Thyroid gland (tissue), 4 donors: ENCODE data around the gene SCGB1D2.

Source experiments
- POLR2A ChIP-seq, 2 donors: fragments of 450-650 bp; IDR thresholded peaks; one replicate each; pipeline ENCODE4 v1.6.1; 2017; ENCODE audit warnings: antibody characterized with exemption in 2 of 2, mild to moderate bottlenecking in 2 of 2, moderate library complexity in 1 of 2
- TF ChIP-seq, protein P1 (sequence below), 6 experiments: fragments of 200-600 bp in 3 of 6; fragments of 450-650 bp in 3 of 6; sonication (generic) in 3 of 6; IDR thresholded peaks; one replicate each; pipeline ENCODE4 v1.5.1; 2016 to 2019; ENCODE audit warnings: antibody characterized with exemption in 6 of 6, mild to moderate bottlenecking in 2 of 6, inconsistent platforms in 1 of 6, moderate library complexity in 1 of 6

DNA sequence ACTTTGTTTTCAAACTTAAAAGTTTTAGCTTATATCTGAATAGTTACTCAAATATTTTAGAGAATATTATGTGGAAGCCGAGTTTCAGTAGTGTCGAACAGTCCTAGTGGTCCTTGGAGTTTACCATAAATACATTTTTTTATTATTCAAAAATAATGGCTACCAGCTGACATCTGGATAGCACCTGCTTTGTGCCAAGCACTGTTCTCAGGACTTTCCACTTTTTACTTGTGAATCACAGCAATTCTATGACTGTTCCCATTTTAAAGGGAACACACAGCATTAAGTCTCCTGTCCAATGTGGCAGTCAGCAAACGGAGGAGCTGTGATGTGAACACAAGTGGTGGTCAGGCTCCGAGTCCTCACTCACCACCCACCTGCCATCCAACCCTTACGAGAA lies 37.6 kb upstream of the SCGB1D2 start:
- no peak for TF ChIP-seq POLR2A (IDR thresholded peaks at IDR 0.05)
- TF ChIP-seq, protein P1, sequence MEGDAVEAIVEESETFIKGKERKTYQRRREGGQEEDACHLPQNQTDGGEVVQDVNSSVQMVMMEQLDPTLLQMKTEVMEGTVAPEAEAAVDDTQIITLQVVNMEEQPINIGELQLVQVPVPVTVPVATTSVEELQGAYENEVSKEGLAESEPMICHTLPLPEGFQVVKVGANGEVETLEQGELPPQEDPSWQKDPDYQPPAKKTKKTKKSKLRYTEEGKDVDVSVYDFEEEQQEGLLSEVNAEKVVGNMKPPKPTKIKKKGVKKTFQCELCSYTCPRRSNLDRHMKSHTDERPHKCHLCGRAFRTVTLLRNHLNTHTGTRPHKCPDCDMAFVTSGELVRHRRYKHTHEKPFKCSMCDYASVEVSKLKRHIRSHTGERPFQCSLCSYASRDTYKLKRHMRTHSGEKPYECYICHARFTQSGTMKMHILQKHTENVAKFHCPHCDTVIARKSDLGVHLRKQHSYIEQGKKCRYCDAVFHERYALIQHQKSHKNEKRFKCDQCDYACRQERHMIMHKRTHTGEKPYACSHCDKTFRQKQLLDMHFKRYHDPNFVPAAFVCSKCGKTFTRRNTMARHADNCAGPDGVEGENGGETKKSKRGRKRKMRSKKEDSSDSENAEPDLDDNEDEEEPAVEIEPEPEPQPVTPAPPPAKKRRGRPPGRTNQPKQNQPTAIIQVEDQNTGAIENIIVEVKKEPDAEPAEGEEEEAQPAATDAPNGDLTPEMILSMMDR (IDR thresholded peaks at IDR 0.05), result no peak
